HepG2 (cell line): ENCODE data around the gene CARD19. TPM values are rescaled to one million over a fixed set of nuclear protein-coding genes. Genes with fewer than 3 reads are reported as not detected.
A peak's percentile ranks its signal among the peaks of the same experiment; 100 is the strongest.

ENCODE experiments used
- ARID4A ChIP-seq: sonication (generic); formaldehyde crosslinking; IDR thresholded peaks from 2 replicates; pipeline ENCODE4 v1.5.0; 2020; ENCODE audit warnings: mild to moderate bottlenecking, missing genetic modification reagents, borderline replicate concordance
- BCL3 ChIP-seq: sonication (generic); formaldehyde crosslinking; IDR thresholded peaks from 2 replicates; pipeline ENCODE4 v1.5.1; 2020; ENCODE audit warnings: mild to moderate bottlenecking, missing genetic modification reagents, moderate library complexity
- CHCHD3 ChIP-seq: sonication (generic); formaldehyde crosslinking; IDR thresholded peaks from 2 replicates; pipeline ENCODE4 v1.8.0; 2022; ENCODE audit warnings: mild to moderate bottlenecking, missing genetic modification reagents, moderate library complexity
- IKZF5 ChIP-seq: IDR thresholded peaks from 2 replicates; pipeline ENCODE4 v1.6.1; 2018; ENCODE audit warnings: missing genetic modification reagents, mild to moderate bottlenecking, missing compliant biosample characterization
- KMT2B ChIP-seq: IDR thresholded peaks from 2 replicates; pipeline ENCODE4 v1.6.1; 2016; ENCODE audit warnings: missing genetic modification reagents, missing compliant biosample characterization
- MLX ChIP-seq: IDR thresholded peaks from 2 replicates; pipeline ENCODE4 v1.6.1; 2016
- ZBTB40 ChIP-seq, 2 experiments: fragments of 450-650 bp in 1 of 2; sonication (generic) in 1 of 2; formaldehyde crosslinking in 1 of 2; IDR thresholded peaks; 2 replicates each; pipeline versions ENCODE4 v1.6.1 to v1.8.0; 2016 to 2022; ENCODE audit warnings: antibody characterized with exemption in 1 of 2, mild to moderate bottlenecking in 1 of 2, missing genetic modification reagents in 1 of 2
- ZNF709 ChIP-seq: sonication (generic); formaldehyde crosslinking; IDR thresholded peaks from 2 replicates; pipeline ENCODE4 v1.5.0; 2020; ENCODE audit warnings: mild to moderate bottlenecking, missing genetic modification reagents
- ZNF749 ChIP-seq: sonication (generic); formaldehyde crosslinking; IDR thresholded peaks from 2 replicates; pipeline ENCODE4 v1.8.0; 2022; ENCODE audit warnings: mild to moderate bottlenecking, missing genetic modification reagents, moderate library complexity, borderline replicate concordance
- ZSCAN9 ChIP-seq: IDR thresholded peaks from 2 replicates; pipeline ENCODE4 v1.6.1; 2016; ENCODE audit warnings: borderline replicate concordance
- polyA plus RNA-seq, 8 experiments: library from polyadenylated mRNA; depleted of rRNA in 3 of 8; stranded (reverse) in 7 of 8; unstranded in 1 of 8; fragments of >200 nt; fragmentation: Illumina TruSeq in 4 of 8; extraction: Trizol in 4 of 8; gene quantifications; 2 replicates each; pipeline versions ENCODE4 v1.2.1 to v1.2.3, GENCODE V29; 2011 to 2016; ENCODE audit warnings: low read depth in 4 of 8, missing spikeins in 1 of 8, mixed read lengths in 1 of 8; ENCODE audit not compliant: insufficient read depth in 1 of 8
- total RNA-seq, 5 experiments: library from RNA; depleted of rRNA; stranded (reverse); fragments of >200 nt; fragmentation: Illumina TruSeq; extraction: Trizol; gene quantifications; 2 replicates each; pipeline ENCODE4 v1.2.3, GENCODE V29; 2016; ENCODE audit warnings: low read depth in 1 of 5

CARD19 gene
- total and polyA plus RNA-seq, 2 of the 13 experiments (the other 11 are each of a cell fraction or from before 2014, with no cell fraction given) = 18.4 to 47.2 TPM

GRCh38 chr9:93119953-93120845 is 24.2 kb downstream of the CARD19 start (continued):
- TF ChIP-seq IKZF5 (CRISPR knock-in tag) = peak; percentile 96
- TF ChIP-seq ZNF709 (CRISPR knock-in tag) = no peak
- TF ChIP-seq KMT2B (CRISPR knock-in tag) = peak; percentile 62; the same call in 1 of the 2 replicates
- peak; percentile 89 for TF ChIP-seq BCL3
- TF ChIP-seq ZSCAN9 (CRISPR knock-in tag) = peak; percentile 80; the same call in 1 of the 2 replicates
- 0 out of 2 replicates have a peak, but pooled peaks have one; percentile 60 for TF ChIP-seq ZNF749
- no peak for TF ChIP-seq ZBTB40 (IDR thresholded peaks at IDR 0.05)
- TF ChIP-seq ZBTB40 (CRISPR knock-in tag; IDR thresholded peaks at IDR 0.05) = peak; percentile 80
- no peak for TF ChIP-seq CHCHD3 (CRISPR knock-in tag)
- TF ChIP-seq ARID4A = peak; percentile 83; the same call in 1 of the 2 replicates
- TF ChIP-seq MLX (CRISPR knock-in tag) = peak; percentile 89
